Peyer's patch (tissue), 4 donors: ENCODE data around the gene PLEKHM3.

Source experiments
- CTCF ChIP-seq, 6 experiments: fragments of 450-650 bp in 4 of 6; fragments of 200-600 bp in 2 of 6; sonication (generic) in 1 of 6; IDR thresholded peaks; one replicate each; pipeline ENCODE4 v1.5.1; 2017 to 2019; ENCODE audit warnings: antibody characterized with exemption in 6 of 6, mild to moderate bottlenecking in 3 of 6, moderate library complexity in 1 of 6
- POLR2A ChIP-seq, 2 donors: fragments of 450-650 bp; IDR thresholded peaks; one replicate each; pipeline ENCODE4 v1.5.1; 2017; ENCODE audit warnings: antibody characterized with exemption in 2 of 2, mild to moderate bottlenecking in 2 of 2, moderate library complexity in 2 of 2

DNA sequence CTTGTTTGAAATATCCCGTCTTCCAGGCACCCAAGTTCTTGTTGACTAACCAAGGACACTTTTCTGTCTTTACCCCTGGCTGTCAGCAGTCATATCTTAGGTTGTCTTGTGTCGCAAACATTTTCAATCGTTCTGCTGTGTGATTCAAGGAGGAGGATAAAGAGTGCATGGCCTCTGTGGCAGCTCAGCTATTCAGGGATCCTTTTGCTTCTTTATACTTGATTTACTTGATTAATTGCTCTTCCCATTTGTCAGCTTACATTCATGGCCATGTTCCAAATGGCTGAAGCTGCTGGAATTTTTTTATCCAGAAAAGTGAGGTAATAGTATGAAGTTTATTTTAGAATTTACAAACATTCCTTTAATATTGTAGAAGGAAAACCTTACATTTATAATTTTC, 158.3 kb downstream of the PLEKHM3 start:
- TF ChIP-seq CTCF (IDR thresholded peaks at IDR 0.05) (no peak), POLR2A (IDR thresholded peaks at IDR 0.05) (no peak)
